Left renal cortex interstitium (tissue), 4 donors: Measurements from ENCODE around the gene SCRN3. TPM values are rescaled to one million over a fixed set of nuclear protein-coding genes. Genes with fewer than 3 reads are reported as not detected.

ENCODE experiments used
- DNase-seq, 4 donors: peaks; one replicate each; pipeline ENCODE4 v3.0.0-alpha.2; 2013; ENCODE audit warnings: low read depth in 4 of 4, low spot score in 2 of 4, missing footprints in 1 of 4
- polyA plus RNA-seq, 4 donors: library from polyadenylated mRNA; unstranded; fragments of 120-200 nt; gene quantifications; one replicate each; pipeline ENCODE4 v1.2.1, GENCODE V29; 2013; ENCODE audit not compliant: insufficient read length in 4 of 4

The SCRN3 gene
- polyA plus RNA-seq, 4 donors = 29.2 to 31.7 (median 30.1) TPM

DNA sequence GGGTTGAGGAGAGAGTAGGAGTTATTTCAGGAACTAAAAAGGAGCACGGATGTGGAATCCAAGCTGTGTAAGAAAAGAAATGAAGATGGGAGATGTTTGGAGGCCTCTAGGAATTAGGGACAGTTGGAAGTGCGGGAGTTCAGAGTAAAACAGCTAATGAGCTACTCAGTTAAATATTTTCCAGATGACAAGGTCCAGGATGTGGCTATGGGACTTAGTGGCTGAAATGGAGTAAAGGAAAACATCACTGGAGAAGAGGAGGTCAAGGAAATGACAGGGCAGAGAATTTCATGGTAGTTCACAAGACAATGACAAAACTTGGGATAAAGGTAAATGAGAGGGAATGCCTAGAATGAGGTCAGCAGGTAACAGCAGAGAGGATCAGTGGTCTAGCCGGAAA, 78.3 kb downstream of the SCRN3 start:
- DNase-seq = no peak

DNA sequence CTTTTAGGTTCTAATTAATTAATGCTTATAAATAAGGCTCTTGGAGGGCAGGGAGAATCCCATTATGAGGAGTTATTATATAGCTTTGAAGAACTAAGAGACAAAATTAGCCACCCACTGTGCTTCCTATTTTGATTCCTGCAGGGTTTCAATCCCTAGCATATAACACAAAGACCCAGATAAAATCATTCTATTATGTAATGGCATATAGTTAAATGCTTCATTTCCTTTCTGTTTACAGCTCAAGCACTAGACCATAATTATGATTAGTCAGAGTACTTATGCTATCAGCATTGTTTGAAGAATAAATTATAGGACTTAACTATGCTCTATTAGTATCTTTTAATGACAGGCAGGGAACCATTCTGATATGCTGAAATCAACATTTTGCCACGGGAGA, 82.2 kb downstream of the SCRN3 start:
- no peak for DNase-seq

Other genes with a start within 250 kb of the SCRN3 start
- 100 to 1,000 TPM; 131 to 172 (median 151) TPM for gene OLA1, start 147.2 kb upstream of the SCRN3 start, polyA plus RNA-seq
- not detected for gene SP9, start 60.8 kb upstream of the SCRN3 start, polyA plus RNA-seq
- gene GPR155, start 91.3 kb downstream of the SCRN3 start, polyA plus RNA-seq = 10 to 100 TPM in 1 of 4 donors, 1 to 10 TPM in 3; 5.2 to 10.2 (median 7.6) TPM
- gene WIPF1, start 202.1 kb downstream of the SCRN3 start, polyA plus RNA-seq = 10 to 100 TPM; 24.1 to 28.0 (median 26.4) TPM